Large intestine (tissue), 3 donors: ENCODE results near the gene FGD2. TPM values are rescaled to one million over a fixed set of nuclear protein-coding genes. Genes with fewer than 3 reads are reported as not detected.

ENCODE experiments used
- DNase-seq, 2 donors: peaks; one replicate each; pipeline versions ENCODE4 v3.0.0 to v3.0.0-alpha.2; 2013
- H3K27ac ChIP-seq: one replicate; pipeline ENCODE4 v1.5.1; 2013; ENCODE audit warnings: low read length
- H3K27me3 ChIP-seq: 2 replicates; pipeline ENCODE4 v1.6.1; 2013; ENCODE audit warnings: low read length; ENCODE audit not compliant: control insufficient read depth, insufficient read depth
- H3K36me3 ChIP-seq: 2 replicates; pipeline ENCODE4 v1.6.1; 2013; ENCODE audit warnings: low read length; ENCODE audit not compliant: control insufficient read depth, insufficient read depth
- H3K4me1 ChIP-seq: one replicate; pipeline ENCODE4 v1.6.1; 2013; ENCODE audit warnings: low read length; ENCODE audit not compliant: control insufficient read depth, insufficient read depth
- H3K4me3 ChIP-seq: one replicate; pipeline ENCODE4 v1.5.1; 2013; ENCODE audit warnings: low read length
- H3K9me3 ChIP-seq: one replicate; pipeline ENCODE4 v1.6.1; 2013; ENCODE audit warnings: mild to moderate bottlenecking, low read depth, low read length, moderate library complexity; ENCODE audit not compliant: control insufficient read depth
- WGBS: methylation state at CpG from one replicate; pipeline ENCODE4 v1.1.5; 2013; ENCODE audit warnings: low lambda C conversion rate; ENCODE audit not compliant: insufficient coverage; 5-methylcytosine and 5-hydroxymethylcytosine counted together
- polyA plus RNA-seq: library from polyadenylated mRNA; unstranded; fragments of 120-200 nt; gene quantifications from one replicate; pipeline ENCODE4 v1.2.1, GENCODE V29; 2013

The FGD2 gene
- polyA plus RNA-seq, 1 donor = 15.5 TPM

DNA sequence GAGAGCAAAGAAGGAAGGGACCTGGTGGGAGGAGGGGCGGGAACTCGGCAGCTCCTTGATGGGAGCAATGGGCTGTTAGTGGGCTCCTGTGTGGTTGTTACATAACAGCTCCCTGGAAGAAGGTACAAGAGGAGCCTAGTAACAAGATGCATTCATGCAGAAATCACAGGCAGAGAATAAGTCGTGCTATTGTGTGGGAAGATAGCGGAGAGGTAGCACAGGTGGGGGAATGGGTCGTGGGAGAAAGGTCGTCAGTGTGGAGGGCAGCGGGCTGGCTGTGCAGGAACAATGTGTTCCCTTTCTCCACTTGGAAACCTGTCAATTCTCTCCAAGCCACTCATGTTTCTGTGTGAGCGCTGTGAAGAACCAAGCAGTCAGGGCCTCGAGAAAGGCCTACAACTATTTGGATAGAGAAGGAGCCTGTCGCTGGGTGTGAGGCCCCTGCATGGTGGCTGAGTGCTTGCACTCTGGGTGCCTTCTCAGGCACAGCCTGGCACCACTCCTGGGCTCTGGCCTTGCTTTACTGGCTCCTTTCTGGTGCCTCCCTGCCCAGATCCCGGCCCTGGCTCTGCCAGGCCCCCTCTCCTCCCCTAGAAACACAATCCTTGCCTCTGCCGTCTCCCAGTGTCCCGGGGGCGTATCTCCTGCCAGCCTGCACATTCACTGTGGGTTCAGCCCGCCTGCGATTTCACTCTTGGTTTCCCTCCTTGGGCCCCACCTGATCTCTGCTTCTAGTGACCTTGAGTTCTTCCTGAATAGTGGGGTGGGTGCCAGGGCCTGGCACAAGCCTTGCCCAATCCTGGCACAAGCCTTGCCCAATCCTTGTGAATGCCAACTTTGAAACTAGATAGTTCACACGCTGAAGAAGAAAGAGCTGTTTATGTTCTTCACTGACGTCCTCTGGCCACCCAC, 7.4 kb upstream of the FGD2 start:
- Histone ChIP-seq H3K36me3 (no peaks in the 10 kb centered on the region), H3K9me3 (no peaks in the 10 kb centered on the region), H3K4me3 (no peak overlapping the region), H3K27ac (no peak overlapping the region), H3K4me1 (no peaks in the 10 kb centered on the region), H3K27me3 (peaks cover 7% of the 10 kb centered on the region)
- WGBS = no CpG with 5 or more reads among the region's 18 CpGs
- no peak for DNase-seq

DNA sequence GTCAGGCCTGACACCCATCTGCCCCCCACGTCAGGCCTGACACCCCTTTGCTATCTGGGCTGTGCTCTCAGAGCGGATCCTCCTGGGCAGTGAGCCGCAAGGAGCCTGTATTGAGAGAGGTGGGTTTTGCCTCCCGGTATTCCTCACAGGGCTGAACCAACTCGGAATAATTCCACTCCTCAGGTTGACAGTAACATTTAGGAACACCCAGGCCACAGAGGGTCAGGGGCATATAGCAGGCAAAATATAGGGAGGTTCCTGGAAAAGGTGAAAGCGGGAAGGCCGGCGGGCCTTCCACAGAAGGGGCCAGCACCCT, 6.8 kb upstream of the FGD2 start:
- no CpG with 5 or more reads among the region's 8 CpGs for WGBS
- Histone ChIP-seq H3K4me3 (no peak overlapping the region), H3K27ac (no peak overlapping the region), H3K9me3 (no peaks in the 10 kb centered on the region), H3K4me1 (no peaks in the 10 kb centered on the region), H3K27me3 (peaks cover 7% of the 10 kb centered on the region), H3K36me3 (no peaks in the 10 kb centered on the region)
- no peak for DNase-seq

DNA sequence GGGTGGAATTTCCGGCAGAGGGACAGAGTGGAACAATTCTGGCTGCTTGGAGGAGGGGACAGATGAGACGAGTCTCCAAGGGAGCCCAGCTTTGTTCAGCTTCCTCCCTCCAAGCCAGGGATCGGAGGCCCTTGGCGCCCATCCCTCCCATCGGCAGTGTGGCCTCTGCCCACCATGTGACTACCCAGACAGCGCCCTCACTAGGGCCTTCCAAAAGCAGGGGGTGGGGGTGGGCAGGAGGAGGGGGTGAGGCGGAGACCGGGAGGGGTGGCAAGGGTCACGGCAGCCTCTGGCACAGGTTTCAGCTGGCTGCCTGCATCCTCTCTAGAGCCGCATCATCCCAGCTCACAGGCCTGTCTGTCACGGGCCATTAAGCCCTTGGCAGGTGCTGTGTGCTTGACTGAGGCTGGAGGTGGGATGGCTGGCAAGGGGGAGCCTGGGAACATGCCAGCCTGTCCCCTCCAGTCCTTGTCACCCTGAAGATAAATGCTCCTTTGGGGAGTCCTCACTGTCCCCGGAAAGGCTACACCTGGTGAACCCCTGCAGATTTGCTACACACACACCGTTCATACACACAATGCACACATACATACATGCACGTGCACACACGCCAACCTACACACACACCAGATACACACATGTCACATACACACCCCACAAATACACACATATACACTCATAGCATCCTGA, 6.2 kb upstream of the FGD2 start:
- no peak for DNase-seq
- H3K27ac ChIP-seq = no peak overlapping the region
- no peaks in the 10 kb centered on the region for H3K4me1 ChIP-seq
- peaks cover 4% of the 10 kb centered on the region for H3K27me3 ChIP-seq
- H3K4me3 ChIP-seq = no peak overlapping the region
- no peaks in the 10 kb centered on the region for H3K36me3 ChIP-seq
- WGBS = 100% methylated on average over 1 of the region's 15 CpGs
- no peaks in the 10 kb centered on the region for H3K9me3 ChIP-seq

DNA sequence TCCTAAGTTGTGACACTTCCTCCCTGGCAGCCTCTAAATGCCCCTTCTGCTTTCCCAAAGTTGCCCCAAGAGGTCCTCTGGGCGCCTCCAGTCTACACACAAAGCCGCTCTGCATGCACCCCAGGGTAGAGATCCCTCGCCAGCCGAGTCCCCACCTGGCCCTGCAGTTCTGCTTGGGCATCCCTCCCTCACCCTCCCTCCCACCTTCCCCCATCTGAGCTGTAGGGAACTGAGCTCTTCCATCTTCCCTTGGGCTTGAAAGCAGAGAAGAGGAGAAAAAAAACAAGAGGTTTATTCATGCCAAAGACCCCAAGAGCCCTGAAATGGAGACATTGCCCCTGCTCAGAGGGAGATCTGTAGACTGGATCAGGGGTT, 5.7 kb upstream of the FGD2 start:
- WGBS = no CpG with 5 or more reads among the region's 4 CpGs
- no peak overlapping the region for H3K4me3 ChIP-seq
- no peaks in the 10 kb centered on the region for H3K9me3 ChIP-seq
- H3K27me3 ChIP-seq = peaks cover 3% of the 10 kb centered on the region
- H3K27ac ChIP-seq = no peak overlapping the region
- no peaks in the 10 kb centered on the region for H3K36me3 ChIP-seq
- DNase-seq = no peak
- no peaks in the 10 kb centered on the region for H3K4me1 ChIP-seq

DNA sequence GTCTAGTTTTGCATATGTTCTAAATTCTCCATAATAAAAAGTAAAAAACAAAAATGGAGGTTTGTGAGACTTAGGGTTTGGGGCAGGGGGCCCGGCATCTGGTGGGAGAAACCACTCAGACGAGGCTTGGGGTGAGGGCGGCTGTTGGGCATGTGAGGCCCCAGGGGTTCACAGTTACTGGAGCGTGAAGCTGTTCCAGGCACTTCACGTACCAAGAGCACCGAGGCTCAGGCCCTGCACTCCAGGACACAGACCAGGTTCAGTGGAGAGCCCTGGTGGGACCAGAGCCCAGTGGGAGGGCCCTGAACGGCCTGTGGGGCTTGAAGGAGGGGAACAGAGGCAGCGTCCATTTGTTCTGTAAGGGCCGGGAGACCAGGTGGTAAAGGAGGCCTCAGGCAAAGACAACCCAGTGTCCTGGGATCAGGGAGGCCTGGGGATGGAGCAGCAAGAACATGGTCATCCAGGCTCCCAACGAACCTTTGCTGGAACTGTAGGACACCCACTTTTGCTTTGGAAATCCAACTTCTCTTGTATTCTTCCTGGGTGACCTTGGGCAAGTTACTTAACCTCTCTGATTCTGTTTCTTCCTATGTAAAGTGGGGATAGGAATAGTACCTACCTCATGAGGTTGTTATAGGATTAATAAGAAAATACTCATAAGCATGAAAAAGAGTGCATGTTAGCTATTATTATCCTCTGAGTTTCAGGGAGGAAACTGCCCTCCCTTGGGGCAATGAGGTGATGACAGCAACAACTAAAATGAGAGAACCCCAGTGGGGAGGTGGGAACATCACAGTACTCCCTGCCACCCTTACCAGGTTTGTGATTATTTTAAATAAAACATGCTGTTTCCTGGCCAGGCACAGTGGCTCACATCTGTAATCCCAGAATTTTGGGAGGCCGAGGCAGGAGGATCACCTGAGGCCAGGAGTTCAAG, 1.1 kb upstream of the FGD2 start:
- H3K4me1 ChIP-seq = no peaks in the 10 kb centered on the region
- H3K36me3 ChIP-seq = no peaks in the 10 kb centered on the region
- no peaks in the 10 kb centered on the region for H3K27me3 ChIP-seq
- no peak overlapping the region for H3K27ac ChIP-seq
- DNase-seq = no peak
- WGBS = no CpG with 5 or more reads among the region's 11 CpGs
- no peak overlapping the region for H3K4me3 ChIP-seq
- no peaks in the 10 kb centered on the region for H3K9me3 ChIP-seq

DNA sequence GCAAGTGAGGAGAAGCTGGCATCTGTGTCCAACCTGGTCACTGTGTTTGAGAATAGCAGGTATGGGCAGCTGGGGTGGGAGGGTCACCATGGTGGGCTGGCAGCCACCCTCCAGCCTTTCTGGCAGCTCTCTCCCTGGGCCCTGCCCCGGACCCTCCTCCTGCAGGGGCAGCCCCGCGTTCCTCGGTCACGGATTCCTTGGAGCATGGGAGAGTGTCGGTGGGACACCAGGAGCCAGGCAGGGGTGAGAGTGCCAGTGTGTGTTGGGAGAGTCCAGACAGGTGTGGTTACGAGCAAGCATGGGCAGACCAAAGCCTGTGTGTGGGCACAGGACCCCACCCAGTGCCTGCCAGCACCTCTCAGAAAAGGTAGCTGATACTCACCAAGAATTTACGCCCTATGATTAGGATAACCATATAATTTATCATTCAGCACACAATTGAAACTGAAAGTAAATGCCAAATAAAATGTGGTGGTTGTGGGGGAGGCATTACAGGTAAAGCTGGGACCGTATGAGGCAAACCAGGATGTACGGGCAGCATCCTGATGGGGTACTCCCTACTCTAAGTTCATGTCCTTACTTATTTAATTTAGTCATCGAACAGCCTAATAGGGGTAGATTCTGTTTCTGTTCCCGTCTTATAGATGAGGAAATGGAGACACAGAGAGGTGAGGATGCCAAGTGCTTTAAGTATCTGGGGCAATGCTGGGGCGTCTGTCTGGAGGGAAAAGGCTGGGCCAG, 542 bp downstream of the FGD2 start:
- Histone ChIP-seq H3K9me3 (no peaks in the 10 kb centered on the region), H3K27ac (no peak overlapping the region), H3K36me3 (no peaks in the 10 kb centered on the region), H3K27me3 (no peaks in the 10 kb centered on the region), H3K4me3 (peak overlapping the region; percentile 30), H3K4me1 (no peaks in the 10 kb centered on the region)
- WGBS = no CpG with 5 or more reads among the region's 13 CpGs
- DNase-seq = no peak

DNA sequence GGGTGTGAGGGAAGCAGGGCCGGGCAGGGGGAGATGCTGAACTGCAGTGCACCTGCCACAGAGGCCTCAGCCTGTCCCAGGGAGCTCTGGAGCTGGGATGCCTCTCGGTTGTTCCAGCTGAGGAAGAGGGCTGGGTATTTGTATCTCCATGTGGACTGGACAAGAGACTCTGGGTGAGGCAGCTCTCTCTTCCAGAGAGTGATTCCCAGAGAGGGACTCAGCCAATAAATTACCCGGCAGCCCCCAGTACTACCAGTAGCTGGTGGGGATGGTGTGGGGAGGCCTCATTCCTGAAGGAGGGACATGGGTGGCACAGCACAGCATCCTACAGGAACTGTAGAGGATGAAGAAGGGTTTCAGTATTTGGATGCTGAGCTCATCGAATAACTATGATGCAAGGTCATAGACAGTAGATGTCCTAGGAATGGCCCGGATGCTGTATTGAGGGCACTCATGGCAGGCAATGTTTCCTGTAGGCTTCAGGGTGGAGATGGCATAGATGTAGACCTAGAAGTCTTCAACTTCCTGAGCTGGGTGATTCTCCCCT, 1.4 kb downstream of the FGD2 start:
- no peaks in the 10 kb centered on the region for H3K27me3 ChIP-seq
- DNase-seq = no peak
- H3K4me1 ChIP-seq = no peaks in the 10 kb centered on the region
- peak overlapping the region; percentile 6 for H3K4me3 ChIP-seq
- no peaks in the 10 kb centered on the region for H3K9me3 ChIP-seq
- no CpG with 5 or more reads among the region's 5 CpGs for WGBS
- no peaks in the 10 kb centered on the region for H3K36me3 ChIP-seq
- no peak overlapping the region for H3K27ac ChIP-seq

DNA sequence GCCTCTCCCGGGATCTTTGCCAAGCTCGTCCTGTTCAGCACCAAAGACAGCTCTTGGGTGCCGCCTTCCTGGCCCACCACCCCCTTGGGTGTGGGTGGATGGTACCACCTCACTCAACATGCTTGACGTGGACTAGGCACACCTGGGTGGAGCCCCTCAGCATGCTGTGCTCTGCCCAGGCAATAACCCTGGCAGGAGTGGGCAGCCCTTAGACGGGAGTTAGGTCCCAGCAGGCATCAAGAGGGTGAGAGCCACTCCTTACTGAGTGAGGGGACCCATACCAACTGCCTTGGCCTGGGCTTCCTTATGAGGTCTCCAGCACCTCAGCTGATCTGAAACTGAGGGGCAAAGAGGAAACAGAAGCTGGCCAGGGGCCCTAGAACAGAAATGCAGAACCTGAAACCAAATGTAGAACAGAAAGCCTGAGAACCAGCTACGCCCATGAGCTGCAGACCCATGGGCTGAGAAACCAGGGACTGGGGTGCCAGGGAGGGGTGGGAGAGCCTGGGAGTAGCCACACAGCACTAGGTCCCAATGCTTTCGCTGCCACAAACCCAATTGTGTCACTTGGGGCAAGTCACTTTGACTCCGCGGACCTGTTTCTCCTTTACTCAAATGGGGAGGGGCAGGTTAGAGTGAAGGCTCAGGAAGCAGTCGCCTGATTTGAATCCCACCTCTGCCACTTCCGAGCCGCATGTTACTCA, 2.0 kb downstream of the FGD2 start:
- DNase-seq = no peak
- H3K4me3 ChIP-seq = peak overlapping the region; percentile 6
- H3K27me3 ChIP-seq = no peaks in the 10 kb centered on the region
- H3K4me1 ChIP-seq = no peaks in the 10 kb centered on the region
- no peaks in the 10 kb centered on the region for H3K9me3 ChIP-seq
- no peak overlapping the region for H3K27ac ChIP-seq
- H3K36me3 ChIP-seq = no peaks in the 10 kb centered on the region
- WGBS = 80% methylated on average over 1 of the region's 12 CpGs
